ENCODE results near the gene FCRL6.

Gene FCRL6

DNA sequence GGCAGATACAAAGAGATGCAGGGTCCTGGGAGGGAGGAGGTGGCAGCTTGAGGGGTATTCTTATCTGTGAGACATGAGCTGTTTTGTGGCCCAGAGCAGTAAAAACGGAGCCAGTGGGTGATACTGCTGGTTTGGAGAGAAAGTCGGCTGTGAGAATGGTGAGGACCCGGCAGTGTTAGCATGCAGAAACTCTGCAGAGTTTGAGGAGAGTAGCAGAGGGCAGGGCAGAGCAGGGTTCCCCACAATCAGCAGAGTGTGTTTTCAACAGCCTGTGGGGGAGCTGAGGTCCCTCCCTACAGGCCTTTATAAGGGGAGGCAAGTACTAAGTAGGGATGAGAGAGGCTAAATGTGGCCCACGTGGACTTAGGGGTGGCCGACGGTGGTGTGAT, 24.9 kb downstream of the FCRL6 start:
- TF ChIP-seq, protein P1, sequence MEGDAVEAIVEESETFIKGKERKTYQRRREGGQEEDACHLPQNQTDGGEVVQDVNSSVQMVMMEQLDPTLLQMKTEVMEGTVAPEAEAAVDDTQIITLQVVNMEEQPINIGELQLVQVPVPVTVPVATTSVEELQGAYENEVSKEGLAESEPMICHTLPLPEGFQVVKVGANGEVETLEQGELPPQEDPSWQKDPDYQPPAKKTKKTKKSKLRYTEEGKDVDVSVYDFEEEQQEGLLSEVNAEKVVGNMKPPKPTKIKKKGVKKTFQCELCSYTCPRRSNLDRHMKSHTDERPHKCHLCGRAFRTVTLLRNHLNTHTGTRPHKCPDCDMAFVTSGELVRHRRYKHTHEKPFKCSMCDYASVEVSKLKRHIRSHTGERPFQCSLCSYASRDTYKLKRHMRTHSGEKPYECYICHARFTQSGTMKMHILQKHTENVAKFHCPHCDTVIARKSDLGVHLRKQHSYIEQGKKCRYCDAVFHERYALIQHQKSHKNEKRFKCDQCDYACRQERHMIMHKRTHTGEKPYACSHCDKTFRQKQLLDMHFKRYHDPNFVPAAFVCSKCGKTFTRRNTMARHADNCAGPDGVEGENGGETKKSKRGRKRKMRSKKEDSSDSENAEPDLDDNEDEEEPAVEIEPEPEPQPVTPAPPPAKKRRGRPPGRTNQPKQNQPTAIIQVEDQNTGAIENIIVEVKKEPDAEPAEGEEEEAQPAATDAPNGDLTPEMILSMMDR (IDR thresholded peaks at IDR 0.05; ENCODE audit: borderline replicate concordance, insufficient read depth, low read depth, low read length), result no peak
- H3K4me3 ChIP-seq (ENCODE audit: low read depth, low read length), result no peak overlapping the region

DNA sequence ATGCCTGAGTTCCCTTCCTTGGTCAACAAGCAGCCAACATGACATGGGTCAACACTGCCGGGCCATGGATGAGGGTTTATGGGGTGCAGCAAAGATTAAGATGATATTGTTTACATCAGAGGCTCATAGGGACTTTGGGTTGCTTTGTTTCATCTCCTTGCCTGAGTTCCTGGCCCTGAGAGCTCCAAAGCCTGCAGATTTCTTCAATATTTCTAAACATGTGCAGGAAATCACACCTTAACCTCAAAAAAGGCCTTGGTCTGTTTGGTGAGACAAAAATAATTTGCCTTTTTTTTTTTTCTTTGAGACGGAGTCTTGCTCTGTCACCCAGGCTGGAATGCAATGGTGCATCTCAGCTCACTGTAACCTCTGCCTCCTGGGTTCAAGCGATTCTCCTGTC, 25.4 kb downstream of the FCRL6 start:
- TF ChIP-seq, protein P1 (IDR thresholded peaks at IDR 0.05; ENCODE audit: borderline replicate concordance, insufficient read depth, low read depth, low read length), result no peak
- no peak overlapping the region for H3K4me3 ChIP-seq (ENCODE audit: low read depth, low read length)

DNA sequence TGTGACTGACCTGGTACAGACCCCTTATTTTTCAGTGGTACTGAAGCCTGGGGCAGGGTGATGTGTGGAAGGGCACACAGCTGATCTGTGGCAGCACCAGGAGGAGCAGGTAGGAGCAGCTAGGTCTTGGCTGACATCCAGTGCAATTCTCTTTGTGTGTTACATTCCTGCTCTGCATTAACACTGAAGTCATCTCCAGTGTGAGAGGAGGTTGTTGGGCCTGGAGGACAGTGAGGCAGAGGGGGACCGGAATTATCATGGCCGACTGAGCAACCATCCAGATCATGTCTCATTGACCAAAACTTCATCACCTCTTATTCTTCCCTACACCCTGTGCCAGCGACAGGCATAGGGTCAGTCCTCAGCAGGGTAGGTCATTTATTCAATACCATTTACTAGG, 26.0 kb downstream of the FCRL6 start:
- no peak overlapping the region for H3K4me3 ChIP-seq (ENCODE audit: low read depth, low read length)
- TF ChIP-seq, protein P1 (IDR thresholded peaks at IDR 0.05; ENCODE audit: borderline replicate concordance, insufficient read depth, low read depth, low read length), result no peak

DNA sequence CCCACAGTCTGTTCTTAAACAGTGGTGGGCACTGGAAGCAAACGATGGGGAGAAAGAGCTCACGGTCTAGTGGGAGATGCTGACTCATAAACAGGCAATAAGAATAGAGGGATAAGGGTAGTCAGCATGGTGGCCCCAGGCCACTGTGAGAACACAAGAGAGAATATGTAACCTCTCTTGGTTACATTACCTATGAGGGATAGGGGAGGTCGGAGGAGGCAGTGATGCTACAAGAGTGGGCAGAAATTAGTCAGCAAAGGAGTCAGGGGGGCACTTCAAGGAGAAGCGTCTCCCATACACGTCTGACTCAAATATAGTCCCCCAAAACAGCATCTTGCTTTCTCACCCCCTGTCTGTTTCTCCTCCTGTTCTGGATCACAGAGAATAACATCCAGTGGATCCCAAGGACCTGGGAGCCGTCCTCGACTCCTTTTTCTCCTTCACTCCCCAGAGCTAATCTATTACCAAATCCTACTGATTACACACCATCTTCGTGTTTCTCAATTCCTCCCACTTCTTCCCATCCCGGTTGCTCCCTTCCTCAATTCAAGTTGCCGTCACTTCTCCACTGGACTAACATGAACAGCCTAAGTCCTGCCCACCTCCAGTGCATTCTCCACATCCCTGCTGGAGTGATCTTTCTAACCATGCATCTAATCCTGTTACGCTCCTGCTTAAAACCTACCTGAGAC, 26.6 kb downstream of the FCRL6 start:
- H3K4me3 ChIP-seq (ENCODE audit: low read depth, low read length), result no peak overlapping the region
- TF ChIP-seq, protein P1 (IDR thresholded peaks at IDR 0.05; ENCODE audit: borderline replicate concordance, insufficient read depth, low read depth, low read length), result no peak

DNA sequence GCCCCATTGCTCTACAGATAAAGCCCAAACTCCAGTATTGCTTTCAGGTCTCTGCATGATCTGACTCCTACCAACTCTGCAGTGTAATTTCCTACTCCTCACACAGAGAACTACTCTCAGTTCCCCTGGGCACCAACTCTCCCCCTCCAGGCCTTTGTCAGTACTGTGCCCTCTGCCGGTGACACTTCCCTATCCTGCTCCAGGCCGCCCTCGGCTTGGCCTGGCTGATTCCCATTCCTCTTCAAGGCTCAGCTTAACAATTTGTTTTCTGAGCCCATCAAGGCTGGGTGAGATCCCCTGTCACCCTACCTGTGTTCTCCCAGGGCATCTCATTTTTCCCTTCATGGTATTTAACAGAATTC, 27.1 kb downstream of the FCRL6 start:
- TF ChIP-seq, protein P1 (IDR thresholded peaks at IDR 0.05; ENCODE audit: borderline replicate concordance, insufficient read depth, low read depth, low read length), result peak; percentile 64
- H3K4me3 ChIP-seq (ENCODE audit: low read depth, low read length), result no peak overlapping the region

DNA sequence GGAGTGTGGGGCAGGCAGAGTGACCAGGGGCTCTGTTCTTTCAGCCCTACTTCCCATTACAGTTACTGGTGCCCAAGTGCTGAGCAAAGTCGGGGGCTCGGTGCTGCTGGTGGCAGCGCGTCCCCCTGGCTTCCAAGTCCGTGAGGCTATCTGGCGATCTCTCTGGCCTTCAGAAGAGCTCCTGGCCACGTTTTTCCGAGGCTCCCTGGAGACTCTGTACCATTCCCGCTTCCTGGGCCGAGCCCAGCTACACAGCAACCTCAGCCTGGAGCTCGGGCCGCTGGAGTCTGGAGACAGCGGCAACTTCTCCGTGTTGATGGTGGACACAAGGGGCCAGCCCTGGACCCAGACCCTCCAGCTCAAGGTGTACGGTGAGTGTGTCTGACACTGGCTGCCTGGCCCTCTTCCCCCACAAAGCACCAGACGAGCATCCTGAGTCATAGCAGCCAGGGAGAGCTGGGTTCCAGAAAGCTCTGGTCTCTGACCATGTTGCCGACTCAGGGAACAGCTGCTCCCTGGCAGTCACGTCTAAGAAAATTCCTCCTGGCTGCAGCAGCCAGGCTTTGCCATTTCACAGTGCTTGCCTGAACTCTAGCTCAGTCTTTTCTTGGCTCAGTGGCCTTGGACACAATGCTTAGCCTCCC, 27.8 kb downstream of the FCRL6 start:
- TF ChIP-seq, protein P1 (IDR thresholded peaks at IDR 0.05; ENCODE audit: borderline replicate concordance, insufficient read depth, low read depth, low read length), result no peak
- H3K4me3 ChIP-seq (ENCODE audit: low read depth, low read length), result no peak overlapping the region

DNA sequence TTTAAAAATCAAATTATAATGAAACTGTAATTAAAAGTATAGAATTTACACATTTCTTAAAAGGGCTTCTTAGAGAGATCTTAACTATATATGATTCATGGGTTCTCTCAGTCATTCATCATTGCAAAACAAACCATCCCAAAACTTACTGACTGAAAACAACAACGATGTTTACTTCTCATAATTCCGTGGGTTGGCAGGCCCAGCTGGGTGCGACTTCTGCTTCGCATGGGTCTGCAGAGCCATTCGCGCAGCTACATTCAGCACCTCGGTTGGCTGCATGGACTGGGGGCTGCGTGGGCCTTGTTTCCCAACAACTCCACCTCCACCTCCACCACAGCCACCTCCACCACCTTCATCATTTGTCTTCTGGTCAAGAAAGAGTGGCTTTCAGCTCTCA, 28.6 kb downstream of the FCRL6 start:
- TF ChIP-seq, protein P1 (IDR thresholded peaks at IDR 0.05; ENCODE audit: borderline replicate concordance, insufficient read depth, low read depth, low read length), result no peak
- H3K4me3 ChIP-seq (ENCODE audit: low read depth, low read length), result no peak overlapping the region
